ENCODE data around the gene ARFGAP1.

The ARFGAP1 gene

GRCh38 chr20:63260521-63260920 lies 12.1 kb upstream of the ARFGAP1 start:
- DNase-seq (ENCODE audit: low spot score) = no peak

- no peak for DNase-seq (ENCODE audit: low spot score)
Measured at GRCh38 chr20:63261060-63261794, 11.4 kb upstream of the ARFGAP1 start.

- DNase-seq (ENCODE audit: low spot score) = no peak
Measured at GRCh38 chr20:63261795-63262528, 10.7 kb upstream of the ARFGAP1 start.

GRCh38 chr20:63262836-63263235 lies 9.8 kb upstream of the ARFGAP1 start:
- DNase-seq (ENCODE audit: low spot score) = no peak

GRCh38 chr20:63264000-63264399 lies 8.6 kb upstream of the ARFGAP1 start:
- DNase-seq (ENCODE audit: low spot score) = no peak

- DNase-seq (ENCODE audit: low spot score) = no peak
Measured at GRCh38 chr20:63264519-63264918, 8.1 kb upstream of the ARFGAP1 start.

GRCh38 chr20:63265891-63266515 lies 6.6 kb upstream of the ARFGAP1 start:
- DNase-seq (ENCODE audit: low spot score) = no peak

GRCh38 chr20:63267691-63268090 lies 4.9 kb upstream of the ARFGAP1 start:
- no peak for DNase-seq (ENCODE audit: low spot score)

- DNase-seq (ENCODE audit: low spot score) = no peak
Measured at GRCh38 chr20:63268256-63268655, 4.4 kb upstream of the ARFGAP1 start.

GRCh38 chr20:63268671-63269439 lies 3.8 kb upstream of the ARFGAP1 start:
- DNase-seq (ENCODE audit: low spot score) = no peak

GRCh38 chr20:63269724-63270123 lies 2.9 kb upstream of the ARFGAP1 start:
- DNase-seq (ENCODE audit: low spot score) = no peak

GRCh38 chr20:63270606-63271325 lies 1.8 kb upstream of the ARFGAP1 start:
- no peak for DNase-seq (ENCODE audit: low spot score)

GRCh38 chr20:63273059-63273579 lies 506 bp downstream of the ARFGAP1 start:
- DNase-seq (ENCODE audit: low spot score) = no peak

GRCh38 chr20:63273635-63274380 lies 1.2 kb downstream of the ARFGAP1 start:
- DNase-seq (ENCODE audit: low spot score) = no peak

- DNase-seq (ENCODE audit: low spot score) = no peak
Measured at GRCh38 chr20:63274381-63275228, 2.0 kb downstream of the ARFGAP1 start.

GRCh38 chr20:63275825-63276224 lies 3.2 kb downstream of the ARFGAP1 start:
- DNase-seq (ENCODE audit: low spot score) = no peak

GRCh38 chr20:63276956-63277355 lies 4.3 kb downstream of the ARFGAP1 start:
- DNase-seq (ENCODE audit: low spot score) = no peak

- no peak for DNase-seq (ENCODE audit: low spot score)
Measured at GRCh38 chr20:63277466-63278272, 5.1 kb downstream of the ARFGAP1 start.

- DNase-seq (ENCODE audit: low spot score) = no peak
Measured at GRCh38 chr20:63278661-63279060, 6.0 kb downstream of the ARFGAP1 start.
